Activated T-cell treated with anti-CD3 and anti-CD28 coated beads, Interleukin-2, amount 50 U/mL, for 24 hours (primary cell): Measurements from ENCODE around the gene RARS2.

Source experiments
- DNase-seq: peaks from one replicate; pipeline ENCODE4 v3.0.0-alpha.2; 2020
- H3K27ac Mint-ChIP-seq: 2 replicates; pipeline ENCODE4 v1.8.0; 2020; ENCODE audit warnings: mild to moderate bottlenecking, mixed read lengths
- H3K27me3 Mint-ChIP-seq: 2 replicates; pipeline ENCODE4 v1.8.0; 2020; ENCODE audit warnings: mixed read lengths
- H3K36me3 Mint-ChIP-seq: 2 replicates; pipeline ENCODE4 v1.8.0; 2020; ENCODE audit warnings: low read depth, mixed read lengths
- H3K4me1 Mint-ChIP-seq: 2 replicates; pipeline ENCODE4 v1.8.0; 2020; ENCODE audit warnings: low read depth, mixed read lengths
- H3K4me3 Mint-ChIP-seq: 2 replicates; pipeline ENCODE4 v1.8.0; 2020; ENCODE audit warnings: mild to moderate bottlenecking, moderate library complexity, mixed read lengths
- H3K9me3 Mint-ChIP-seq: 2 replicates; pipeline ENCODE4 v1.8.0; 2020; ENCODE audit warnings: mixed read lengths

RARS2 gene

DNA sequence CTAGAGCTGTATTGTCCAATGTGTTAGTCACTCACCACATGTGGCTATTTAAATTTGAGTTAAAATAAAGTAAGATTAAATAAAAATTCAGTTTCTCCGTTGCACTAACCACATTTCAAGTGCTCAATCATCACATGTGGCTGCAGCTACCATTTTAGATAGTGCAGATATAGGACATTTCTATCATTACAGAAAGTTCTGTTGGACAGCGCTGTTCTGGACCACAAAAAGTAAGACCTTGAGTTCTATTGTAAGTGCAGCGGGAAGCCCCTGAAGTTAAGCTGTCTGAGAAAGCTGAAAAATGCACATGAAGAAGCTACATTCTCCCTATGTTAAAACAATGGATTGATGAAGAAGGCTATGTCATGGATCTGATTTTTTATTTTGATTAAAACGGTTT is 1.2 kb upstream of the RARS2 start:
- H3K36me3 Mint-ChIP-seq = peaks cover 80% of the 10 kb centered on the region

DNA sequence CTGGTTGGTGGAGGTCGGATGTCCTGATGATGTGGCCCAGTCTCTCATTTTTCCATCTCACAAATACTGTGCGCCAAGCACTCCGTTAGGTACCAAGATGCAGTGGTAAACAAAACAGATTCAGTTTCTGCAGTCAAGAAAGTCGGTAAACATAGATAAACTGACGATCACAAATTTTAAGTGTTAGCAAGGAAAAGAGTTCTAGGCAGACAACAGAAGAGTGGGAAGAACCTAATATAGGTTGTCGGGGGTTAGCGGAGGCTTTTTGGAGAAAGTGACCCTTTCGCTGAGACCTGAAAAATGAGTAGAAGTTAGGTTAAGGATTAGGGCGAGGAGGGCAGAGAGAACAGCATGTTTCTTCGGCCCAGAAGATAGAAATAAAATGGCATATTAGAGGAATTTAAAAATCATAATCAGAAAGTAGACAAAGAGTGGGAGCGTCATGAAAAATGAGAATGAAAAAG is 662 bp upstream of the RARS2 start:
- H3K4me1 Mint-ChIP-seq = peaks cover 64% of the 10 kb centered on the region
- H3K36me3 Mint-ChIP-seq = peaks cover 79% of the 10 kb centered on the region

More for the DNA sequence above, 1.2 kb upstream of the RARS2 start:
- peak overlapping the region; percentile 89 for H3K4me3 Mint-ChIP-seq
- no peaks in the 10 kb centered on the region for H3K27me3 Mint-ChIP-seq
- H3K4me1 Mint-ChIP-seq = peaks cover 60% of the 10 kb centered on the region
- H3K9me3 Mint-ChIP-seq = no peaks in the 10 kb centered on the region
- no peak for DNase-seq
- H3K27ac Mint-ChIP-seq = peak overlapping the region; percentile 93

DNA sequence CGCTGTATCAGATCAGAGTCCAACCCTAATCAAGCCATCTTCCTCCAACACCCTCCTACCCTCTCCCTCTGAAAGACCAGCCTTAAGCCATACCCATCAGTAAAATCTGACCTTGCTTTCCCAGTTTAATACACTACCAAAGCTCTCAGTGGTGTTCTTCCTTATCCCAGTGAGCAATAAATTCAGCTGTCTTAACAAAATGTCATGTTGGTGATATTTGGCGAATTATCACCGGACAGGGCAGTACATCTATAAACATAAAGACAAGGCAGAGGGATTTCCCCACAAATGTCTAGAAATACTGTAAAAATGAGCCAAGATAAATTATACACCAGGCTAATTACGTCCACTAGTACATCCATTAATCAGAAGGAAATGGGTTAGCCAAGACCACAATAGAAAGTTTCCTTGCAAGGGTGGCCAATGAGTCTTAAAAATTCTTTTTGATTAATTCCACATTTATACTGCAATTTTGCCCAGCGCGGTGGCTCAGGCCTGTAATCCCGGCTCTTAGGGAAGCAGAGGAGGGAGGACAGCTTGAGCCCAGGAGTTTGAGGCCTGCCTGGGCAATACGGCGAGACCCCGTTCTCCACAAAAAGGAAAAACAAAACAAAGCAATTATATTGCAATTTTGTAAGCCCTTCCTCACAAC is 905 bp downstream of the RARS2 start:
- peaks cover 70% of the 10 kb centered on the region for H3K4me1 Mint-ChIP-seq
- no peaks in the 10 kb centered on the region for H3K27me3 Mint-ChIP-seq
- H3K4me3 Mint-ChIP-seq = peak overlapping the region; percentile 89
- H3K27ac Mint-ChIP-seq = peak overlapping the region; percentile 93
- no peak for DNase-seq
- H3K9me3 Mint-ChIP-seq = no peaks in the 10 kb centered on the region
- H3K36me3 Mint-ChIP-seq = peaks cover 79% of the 10 kb centered on the region

More for the DNA sequence above, 662 bp upstream of the RARS2 start:
- H3K27me3 Mint-ChIP-seq = no peaks in the 10 kb centered on the region
- H3K4me3 Mint-ChIP-seq = peak overlapping the region; percentile 89
- peak overlapping the region; percentile 93 for H3K27ac Mint-ChIP-seq
- H3K9me3 Mint-ChIP-seq = no peaks in the 10 kb centered on the region
- DNase-seq = no peak

DNA sequence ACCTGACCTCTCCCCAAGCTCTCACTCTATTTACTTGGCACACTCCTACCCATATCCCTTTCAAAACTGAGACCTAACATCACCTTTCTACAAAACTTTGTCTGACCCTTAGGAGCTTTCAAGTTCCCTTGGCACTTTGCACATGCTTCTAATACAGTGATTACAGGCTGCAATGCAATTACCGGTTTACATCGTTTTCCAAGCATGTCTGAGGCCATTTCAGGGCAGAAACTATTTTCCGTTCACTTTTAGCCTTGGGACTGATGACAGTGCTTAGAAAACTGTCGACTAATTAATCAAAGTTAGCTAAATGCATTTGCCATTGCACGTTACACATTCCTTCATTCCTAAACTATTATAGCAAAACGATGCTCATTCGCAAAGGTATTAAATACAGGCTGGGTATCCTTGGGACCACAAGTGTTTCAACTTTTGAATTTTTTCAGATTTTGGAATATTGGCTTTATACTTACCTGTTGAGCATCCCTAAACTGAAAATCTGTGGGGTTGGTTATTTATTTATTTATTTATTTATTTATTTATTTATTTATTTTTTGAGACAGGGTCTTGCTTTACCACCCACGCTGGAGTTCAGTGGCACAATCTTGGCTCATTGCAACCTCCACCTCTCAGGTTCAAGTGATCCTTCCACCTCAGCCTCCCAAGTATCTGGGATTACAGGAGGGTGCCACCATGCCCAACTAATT is 3.3 kb downstream of the RARS2 start:
- H3K27ac Mint-ChIP-seq = no peak overlapping the region
- H3K4me1 Mint-ChIP-seq = peaks cover 68% of the 10 kb centered on the region
- no peaks in the 10 kb centered on the region for H3K9me3 Mint-ChIP-seq
- no peak for DNase-seq
- no peaks in the 10 kb centered on the region for H3K27me3 Mint-ChIP-seq
- H3K36me3 Mint-ChIP-seq = peaks cover 86% of the 10 kb centered on the region
- H3K4me3 Mint-ChIP-seq = no peak overlapping the region

DNA sequence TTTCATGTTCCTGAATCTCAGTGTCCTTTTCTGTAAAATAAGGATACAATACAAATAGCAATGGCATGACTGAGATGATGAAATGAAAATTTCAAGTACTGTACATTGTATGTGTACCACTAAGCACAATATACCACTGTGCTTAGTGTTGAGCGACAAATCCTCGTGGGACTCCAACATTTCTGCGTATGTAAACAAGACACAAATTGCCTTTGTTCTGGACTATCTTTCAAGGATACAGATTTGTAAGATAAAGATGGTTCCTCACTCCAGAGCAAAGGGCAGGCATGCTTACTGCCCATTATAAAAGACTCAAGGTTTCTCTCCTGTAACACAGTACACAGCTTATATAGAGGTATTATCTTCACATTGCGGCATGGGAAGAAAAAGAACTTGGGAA is 6.0 kb downstream of the RARS2 start:
- H3K36me3 Mint-ChIP-seq = peaks cover 91% of the 10 kb centered on the region
- peaks cover 60% of the 10 kb centered on the region for H3K4me1 Mint-ChIP-seq

DNA sequence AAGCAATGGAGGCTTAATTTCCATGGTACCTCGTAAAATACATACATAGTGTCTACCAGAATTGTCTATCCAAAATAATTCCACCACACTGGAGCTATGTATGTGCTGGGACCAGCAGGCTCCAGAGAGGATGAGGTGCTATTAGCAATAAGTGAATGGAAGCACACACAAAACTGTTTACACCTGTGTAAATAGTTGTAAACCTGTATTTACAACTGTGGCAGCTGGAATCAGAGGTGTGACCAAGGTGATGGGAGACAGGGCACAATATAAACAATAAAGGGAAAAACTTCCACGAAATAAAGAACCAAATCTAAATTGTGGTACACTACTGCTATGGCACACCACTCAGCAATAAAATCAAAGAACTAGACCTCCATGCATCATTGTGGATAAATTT is 14.4 kb downstream of the RARS2 start:
- Mint-ChIP-seq H3K9me3 (peaks cover 2% of the 10 kb centered on the region), H3K4me3 (no peak overlapping the region), H3K27me3 (no peaks in the 10 kb centered on the region), H3K27ac (peak overlapping the region; percentile 44), H3K4me1 (peaks cover 58% of the 10 kb centered on the region), H3K36me3 (peaks cover 73% of the 10 kb centered on the region)
- DNase-seq = no peak

More for the DNA sequence above, 6.0 kb downstream of the RARS2 start:
- Mint-ChIP-seq H3K27me3 (no peaks in the 10 kb centered on the region), H3K27ac (no peak overlapping the region), H3K9me3 (no peaks in the 10 kb centered on the region), H3K4me3 (no peak overlapping the region)
- DNase-seq = no peak

DNA sequence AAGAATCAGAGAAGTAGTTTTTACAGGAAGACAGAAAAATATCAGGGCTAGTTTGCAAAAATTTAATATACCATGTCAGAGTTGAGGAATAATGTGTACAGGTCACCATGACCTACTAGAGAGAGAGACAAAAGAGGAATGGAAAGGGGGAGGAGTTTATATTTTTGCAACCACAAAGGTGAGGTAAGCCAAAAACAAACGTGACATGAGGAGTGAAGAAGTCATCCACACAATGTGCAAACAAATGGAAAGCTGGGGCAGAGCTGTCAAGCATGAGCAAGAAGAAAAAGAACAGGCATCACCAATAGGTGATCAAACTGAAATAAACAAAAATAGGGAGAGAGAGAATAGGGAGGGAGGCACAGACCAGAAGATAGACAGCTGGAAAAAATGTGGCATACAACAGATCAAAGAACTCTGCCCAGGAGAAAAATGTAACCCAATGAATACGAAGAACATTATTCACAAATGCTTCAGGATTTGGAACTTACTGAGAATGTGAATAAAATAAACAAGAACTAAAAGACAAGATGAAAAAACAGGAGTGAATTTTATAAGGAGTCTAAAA is 15.5 kb downstream of the RARS2 start:
- peaks cover 71% of the 10 kb centered on the region for H3K36me3 Mint-ChIP-seq
- DNase-seq = no peak
- H3K27me3 Mint-ChIP-seq = no peaks in the 10 kb centered on the region
- no peak overlapping the region for H3K4me3 Mint-ChIP-seq
- H3K9me3 Mint-ChIP-seq = peaks cover 2% of the 10 kb centered on the region
- peaks cover 56% of the 10 kb centered on the region for H3K4me1 Mint-ChIP-seq
- peak overlapping the region; percentile 30 for H3K27ac Mint-ChIP-seq

DNA sequence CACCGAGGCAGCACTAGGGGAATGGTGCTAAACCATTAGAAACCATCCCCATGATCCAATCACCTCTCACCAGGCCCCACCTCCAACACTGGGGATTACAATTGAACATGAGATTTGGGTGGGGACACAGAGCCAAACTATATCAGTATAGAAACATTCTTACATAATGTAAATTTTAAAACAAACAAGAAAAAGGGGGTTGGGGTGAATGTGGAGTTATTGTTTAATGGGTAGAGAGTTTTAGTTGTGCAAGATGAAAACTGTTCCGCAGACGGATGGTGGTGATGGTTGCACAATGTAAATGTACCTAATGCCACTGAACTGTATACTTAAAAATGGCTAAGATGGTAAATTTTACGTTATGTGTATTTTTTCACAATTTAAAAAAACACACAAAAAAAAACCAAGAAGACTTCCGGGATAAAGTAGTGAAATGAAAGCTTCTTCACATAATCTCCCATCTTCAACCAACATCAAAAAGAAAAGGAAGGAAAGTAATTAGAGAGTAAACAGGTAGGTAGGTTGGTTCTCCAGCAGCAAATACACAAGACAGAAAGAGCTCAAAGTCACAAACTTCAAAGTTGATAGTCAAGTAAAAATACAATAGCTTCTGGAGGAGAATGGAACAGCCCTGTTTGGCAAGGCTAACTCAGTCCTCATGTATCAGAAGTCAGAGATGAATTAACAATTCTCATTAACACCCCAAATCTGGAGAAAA is 16.3 kb downstream of the RARS2 start:
- Mint-ChIP-seq H3K27me3 (no peaks in the 10 kb centered on the region), H3K4me3 (no peak overlapping the region), H3K9me3 (peaks cover 2% of the 10 kb centered on the region), H3K4me1 (peaks cover 57% of the 10 kb centered on the region), H3K36me3 (peaks cover 74% of the 10 kb centered on the region), H3K27ac (peak overlapping the region; percentile 55)
- DNase-seq = no peak

DNA sequence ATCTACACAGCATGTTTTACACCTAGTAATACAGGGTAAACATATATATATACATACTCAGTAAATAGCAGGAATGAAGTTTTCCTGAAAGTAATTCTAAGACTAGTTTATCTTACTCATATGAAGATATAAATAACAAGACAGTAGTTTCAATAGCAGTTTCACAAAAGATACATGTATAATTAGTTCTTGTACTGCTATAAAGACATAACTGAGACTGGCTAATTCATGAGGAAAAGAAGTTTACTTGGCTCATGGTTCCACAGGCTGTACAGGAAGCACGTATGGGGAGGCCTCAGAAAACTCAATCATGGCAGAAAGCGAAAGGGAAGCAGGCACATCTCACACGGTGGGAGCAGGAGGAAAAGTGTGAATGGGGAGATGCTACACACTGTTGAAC is 16.9 kb downstream of the RARS2 start:
- peaks cover 75% of the 10 kb centered on the region for H3K36me3 Mint-ChIP-seq
- H3K4me1 Mint-ChIP-seq = peaks cover 57% of the 10 kb centered on the region

DNA sequence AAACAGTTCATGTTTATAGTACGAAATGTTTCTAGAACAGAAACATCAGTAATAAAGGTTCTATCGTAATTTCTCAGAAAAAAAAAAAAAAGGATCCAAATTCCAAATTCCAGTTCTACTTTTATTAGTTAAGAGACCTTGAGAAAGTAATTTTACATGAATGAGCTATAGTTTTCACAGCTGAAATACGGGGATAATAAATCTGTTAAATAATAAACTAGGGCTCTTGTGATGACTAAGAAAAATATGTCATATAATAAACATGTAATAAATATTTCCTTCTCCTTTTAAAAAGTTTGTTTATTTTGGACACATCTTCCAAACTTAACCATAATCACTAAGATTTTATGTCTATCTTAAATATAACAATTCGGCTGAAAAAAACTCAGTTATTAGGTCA is 17.8 kb downstream of the RARS2 start:
- no peak for DNase-seq
- Mint-ChIP-seq H3K4me1 (peaks cover 56% of the 10 kb centered on the region), H3K4me3 (no peak overlapping the region)

More for the DNA sequence above, 16.9 kb downstream of the RARS2 start:
- Mint-ChIP-seq H3K27me3 (no peaks in the 10 kb centered on the region), H3K4me3 (no peak overlapping the region), H3K9me3 (peaks cover 2% of the 10 kb centered on the region), H3K27ac (peak overlapping the region; percentile 55)
- no peak for DNase-seq

DNA sequence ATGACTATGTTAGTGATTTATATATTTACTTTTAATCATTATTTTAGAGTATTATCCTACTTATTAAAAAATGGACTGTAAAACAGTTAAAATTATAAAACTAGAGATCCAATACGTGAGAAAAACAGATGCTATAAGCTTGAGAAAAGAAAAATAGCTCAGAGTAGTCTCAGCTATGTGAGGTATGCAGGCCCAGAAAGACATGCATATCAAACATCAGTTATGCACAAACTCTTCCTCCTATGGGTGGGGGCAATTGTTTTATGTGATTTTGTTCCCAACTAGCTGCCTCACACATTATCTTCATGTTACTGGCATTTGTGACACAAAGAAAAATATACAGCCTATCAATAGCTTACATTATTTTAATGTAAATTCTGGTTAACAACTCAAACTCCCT is 28.8 kb downstream of the RARS2 start:
- no peak overlapping the region for H3K27ac Mint-ChIP-seq
- no peak for DNase-seq
- no peaks in the 10 kb centered on the region for H3K4me1 Mint-ChIP-seq
- no peaks in the 10 kb centered on the region for H3K9me3 Mint-ChIP-seq
- H3K27me3 Mint-ChIP-seq = no peaks in the 10 kb centered on the region
- H3K4me3 Mint-ChIP-seq = no peak overlapping the region
- peaks cover 74% of the 10 kb centered on the region for H3K36me3 Mint-ChIP-seq

More for the DNA sequence above, 17.8 kb downstream of the RARS2 start:
- peaks cover 68% of the 10 kb centered on the region for H3K36me3 Mint-ChIP-seq
- peaks cover 2% of the 10 kb centered on the region for H3K9me3 Mint-ChIP-seq
- no peaks in the 10 kb centered on the region for H3K27me3 Mint-ChIP-seq
- H3K27ac Mint-ChIP-seq = no peak overlapping the region

DNA sequence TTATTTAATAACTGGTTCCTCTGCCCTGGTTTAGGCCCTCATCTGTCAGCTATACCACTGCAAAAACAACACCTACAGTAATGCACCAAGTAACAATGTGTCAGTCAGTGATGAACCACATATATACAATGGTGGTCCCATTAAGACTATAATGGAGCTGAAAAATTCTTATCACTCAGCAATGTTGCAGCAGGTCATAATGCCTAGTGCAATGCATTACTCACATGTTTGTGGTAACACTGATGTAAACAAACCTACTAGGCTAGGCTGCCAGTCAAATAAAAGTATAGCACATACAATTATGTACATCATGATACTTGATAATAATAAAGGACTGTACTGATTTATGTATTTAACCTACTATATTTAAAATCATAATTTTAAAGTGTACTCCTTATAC is 31.3 kb downstream of the RARS2 start:
- Mint-ChIP-seq H3K9me3 (no peaks in the 10 kb centered on the region), H3K27me3 (no peaks in the 10 kb centered on the region), H3K4me3 (no peak overlapping the region), H3K27ac (no peak overlapping the region), H3K4me1 (peaks cover 3% of the 10 kb centered on the region), H3K36me3 (peaks cover 74% of the 10 kb centered on the region)
- no peak for DNase-seq

DNA sequence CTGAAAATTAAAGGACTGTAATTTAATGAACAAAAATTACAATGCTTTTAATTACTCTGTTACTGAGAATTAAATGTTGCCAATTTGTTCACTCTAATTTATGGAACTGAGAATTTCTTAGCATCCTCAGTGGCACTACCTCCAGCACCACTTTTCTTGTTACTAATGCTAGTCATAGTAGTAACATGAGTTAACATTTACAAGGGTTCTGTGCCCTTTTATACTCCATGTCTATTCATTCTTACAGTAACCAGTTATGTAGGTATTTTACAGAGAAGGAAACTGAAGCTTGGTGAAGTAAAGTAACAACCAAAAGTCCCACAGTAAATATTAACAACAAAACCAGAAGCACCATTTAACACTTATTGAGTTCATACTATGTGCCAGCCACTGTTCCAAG is 34.3 kb downstream of the RARS2 start:
- Mint-ChIP-seq H3K4me3 (no peak overlapping the region), H3K27ac (no peak overlapping the region), H3K9me3 (no peaks in the 10 kb centered on the region), H3K36me3 (peaks cover 74% of the 10 kb centered on the region), H3K27me3 (no peaks in the 10 kb centered on the region), H3K4me1 (peaks cover 5% of the 10 kb centered on the region)
- no peak for DNase-seq

DNA sequence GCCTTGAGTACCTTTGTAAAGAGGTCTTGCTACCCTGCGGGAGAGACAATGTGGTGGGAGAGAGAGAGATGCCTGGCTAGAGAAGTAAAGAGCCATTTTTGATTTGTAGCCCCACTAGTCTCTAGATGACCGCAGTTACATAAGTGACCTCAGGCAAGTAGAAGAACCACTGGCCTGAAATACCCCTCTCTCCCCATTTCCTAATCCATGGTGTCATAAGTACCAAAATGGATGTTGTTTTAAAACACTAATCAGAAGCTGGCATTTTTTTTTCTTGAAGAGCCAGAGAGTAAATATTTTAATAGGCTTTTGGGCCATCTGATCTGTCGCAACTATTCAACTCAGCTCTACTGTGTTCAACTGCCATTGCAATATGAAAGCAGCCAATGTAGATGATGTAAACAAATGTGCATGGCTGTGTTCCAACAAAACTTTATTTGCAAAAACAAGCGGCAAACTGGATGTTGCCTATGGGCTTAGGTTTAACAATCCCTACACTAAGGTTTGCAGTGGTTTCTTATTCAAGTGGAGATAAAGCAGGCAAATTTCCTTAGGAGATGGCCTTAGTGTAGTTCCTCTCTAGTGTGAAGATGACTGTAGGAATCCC is 36.5 kb downstream of the RARS2 start:
- Mint-ChIP-seq H3K9me3 (no peaks in the 10 kb centered on the region), H3K4me1 (peaks cover 5% of the 10 kb centered on the region), H3K27ac (no peak overlapping the region), H3K4me3 (no peak overlapping the region), H3K27me3 (no peaks in the 10 kb centered on the region), H3K36me3 (peaks cover 80% of the 10 kb centered on the region)
- DNase-seq = no peak
